Measurements from ENCODE around the gene DCAF4.
"Not testable (repeated sequence)": the region's sequence is repeated elsewhere in the genome, so short reads cannot be mapped to it uniquely, and the experiment has no call there.

DCAF4 gene

DNA sequence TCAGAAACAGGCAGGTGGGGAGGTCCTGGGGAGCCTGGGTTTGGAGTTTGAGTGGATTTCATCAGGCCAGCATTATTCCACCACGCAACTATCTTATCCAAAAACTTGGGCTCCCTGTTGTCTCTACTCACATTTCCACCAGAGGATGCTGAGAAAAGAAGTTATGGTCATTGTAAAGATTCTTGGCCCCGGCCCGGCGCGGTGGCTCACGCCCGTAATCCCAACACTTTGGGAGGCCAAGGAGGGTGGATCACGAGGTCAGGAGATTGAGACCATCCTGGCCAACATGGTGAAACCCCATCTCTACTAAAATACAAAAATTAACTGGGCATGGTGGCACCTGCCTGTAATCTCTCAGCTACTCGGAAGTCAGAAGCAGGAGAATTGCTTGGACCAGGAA, 30.5 kb downstream of the DCAF4 start:
- H3K4me3 Mint-ChIP-seq, H3K9me3 Mint-ChIP-seq, H3K4me1 Mint-ChIP-seq, H3K27me3 Mint-ChIP-seq, DNase-seq, H3K27ac Mint-ChIP-seq: not testable (repeated sequence)
- CTCF ChIA-PET: interaction anchor here (3.9 kb wide), 1 partner anchor 8 kb away, joined by 21 read pairs; no protein-coding TSS in a partner anchor
- peaks cover 39% of the 10 kb centered on the region for H3K36me3 Mint-ChIP-seq

DNA sequence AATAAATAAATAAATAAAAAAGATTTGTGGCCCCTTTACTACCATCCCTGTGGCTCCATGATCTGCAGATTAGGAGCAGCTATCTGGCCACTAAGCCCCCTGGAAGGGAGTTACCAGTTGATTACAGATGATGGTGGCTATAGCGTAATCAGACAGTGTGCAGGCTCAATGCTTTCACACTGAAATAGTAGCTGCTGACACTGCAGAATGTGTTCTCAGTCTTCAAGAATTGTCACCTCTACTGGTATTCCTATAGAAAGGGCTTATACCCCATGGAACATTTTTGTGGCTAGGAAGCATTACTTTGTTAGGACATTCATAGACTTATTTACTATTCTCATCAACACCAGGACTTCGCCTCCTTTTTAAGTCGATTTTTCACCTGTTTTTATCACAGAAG, 30.9 kb downstream of the DCAF4 start:
- Mint-ChIP-seq H3K36me3 (peaks cover 39% of the 10 kb centered on the region), H3K27me3 (no peaks in the 10 kb centered on the region), H3K4me3 (no peak overlapping the region), H3K27ac (peak overlapping the region; percentile 39), H3K9me3 (no peaks in the 10 kb centered on the region), H3K4me1 (no peaks in the 10 kb centered on the region)
- DNase-seq: no peak
- CTCF ChIA-PET: interaction anchor here (3.9 kb wide), 1 partner anchor 9 kb away, joined by 21 read pairs; no protein-coding TSS in a partner anchor

DNA sequence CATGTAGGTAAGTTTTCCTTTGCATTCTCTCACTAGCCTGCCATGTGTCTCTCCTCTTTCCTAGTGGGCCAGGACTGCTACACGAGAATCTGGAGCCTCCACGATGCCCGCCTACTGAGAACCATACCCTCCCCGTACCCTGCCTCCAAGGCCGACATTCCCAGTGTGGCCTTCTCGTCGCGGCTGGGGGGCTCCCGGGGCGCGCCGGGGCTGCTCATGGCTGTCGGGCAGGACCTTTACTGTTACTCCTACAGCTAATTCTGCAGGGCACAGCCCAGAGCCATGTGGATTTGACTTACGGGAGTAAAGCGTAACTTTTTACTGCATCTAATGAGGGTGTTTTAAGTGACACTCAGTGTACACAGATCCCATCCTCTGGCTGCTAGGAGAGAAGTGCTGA, 32.3 kb downstream of the DCAF4 start:
- no peaks in the 10 kb centered on the region for H3K9me3 Mint-ChIP-seq
- H3K4me3 Mint-ChIP-seq: no peak overlapping the region
- H3K4me1 Mint-ChIP-seq: peaks cover 8% of the 10 kb centered on the region
- no peaks in the 10 kb centered on the region for H3K27me3 Mint-ChIP-seq
- peaks cover 39% of the 10 kb centered on the region for H3K36me3 Mint-ChIP-seq
- DNase-seq: no peak
- no peak overlapping the region for H3K27ac Mint-ChIP-seq
- CTCF ChIA-PET: interaction anchor here (3.9 kb wide), 1 partner anchor 10 kb away, joined by 21 read pairs; no protein-coding TSS in a partner anchor

DNA sequence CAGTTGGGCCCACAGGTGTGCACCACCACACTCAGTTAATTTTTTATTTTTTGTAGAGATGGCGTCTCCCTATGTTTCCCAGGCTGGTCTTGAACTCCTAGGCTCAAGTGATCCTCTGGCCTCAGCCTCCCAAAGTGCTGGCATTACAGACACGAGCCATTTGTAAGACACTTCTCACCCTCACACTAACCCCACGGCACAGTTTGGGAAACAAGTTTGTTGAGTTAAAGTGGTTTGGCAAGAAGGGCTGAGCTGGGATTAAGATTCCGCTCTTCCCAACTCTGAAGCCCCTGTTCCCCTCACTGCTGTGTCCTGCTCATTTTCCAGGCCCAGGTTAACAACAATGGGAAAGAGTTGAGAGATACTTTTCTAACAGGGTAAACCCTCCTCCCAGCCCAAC, 34.8 kb downstream of the DCAF4 start:
- Mint-ChIP-seq H3K4me1 (peaks cover 15% of the 10 kb centered on the region), H3K36me3 (peaks cover 36% of the 10 kb centered on the region)
- H3K27ac Mint-ChIP-seq, CTCF ChIA-PET, H3K27me3 Mint-ChIP-seq, H3K9me3 Mint-ChIP-seq, DNase-seq, H3K4me3 Mint-ChIP-seq: not testable (repeated sequence)

DNA sequence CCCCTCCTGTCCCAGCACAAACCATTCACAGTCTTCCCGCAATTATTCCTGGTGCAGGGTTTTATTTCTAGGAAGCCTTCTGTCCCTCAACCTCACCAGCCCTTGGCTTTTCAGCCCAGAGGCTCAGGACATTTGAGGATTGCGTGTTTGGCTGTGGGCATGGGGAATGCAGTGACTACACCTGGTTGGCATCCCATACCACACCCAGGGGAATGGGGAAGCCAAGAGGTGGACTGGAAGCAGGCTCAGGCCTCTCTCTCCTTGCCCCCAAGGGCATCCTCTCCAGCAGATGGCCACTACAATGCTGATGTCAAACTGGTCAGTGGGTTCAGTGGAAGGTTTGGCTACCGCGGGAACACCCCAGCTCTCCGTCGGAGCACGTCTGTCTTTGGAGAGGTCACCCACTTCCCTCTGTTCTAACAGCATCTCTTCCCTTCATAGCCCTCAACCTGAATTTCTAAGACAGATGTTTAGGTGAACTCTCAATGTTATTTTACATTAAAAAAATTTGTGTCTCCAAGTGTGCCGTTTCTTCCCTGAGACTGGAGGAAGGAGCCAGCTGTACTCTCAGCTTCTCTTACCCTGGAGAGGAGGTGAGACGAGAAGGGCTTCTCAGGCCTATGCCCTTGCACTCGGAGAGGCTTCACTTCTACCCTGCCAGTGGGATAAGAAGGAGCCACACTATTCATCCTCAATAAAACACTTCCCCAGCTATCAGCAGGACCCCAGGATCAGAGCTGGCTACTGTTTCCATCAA, 35.5 kb downstream of the DCAF4 start:
- H3K4me3 Mint-ChIP-seq: no peak overlapping the region
- H3K27ac Mint-ChIP-seq: peak overlapping the region; percentile 12
- H3K27me3 Mint-ChIP-seq: no peaks in the 10 kb centered on the region
- CTCF ChIA-PET: no interaction called here
- no peak for DNase-seq
- peaks cover 30% of the 10 kb centered on the region for H3K36me3 Mint-ChIP-seq
- H3K4me1 Mint-ChIP-seq: peaks cover 15% of the 10 kb centered on the region
- H3K9me3 Mint-ChIP-seq: no peaks in the 10 kb centered on the region

DNA sequence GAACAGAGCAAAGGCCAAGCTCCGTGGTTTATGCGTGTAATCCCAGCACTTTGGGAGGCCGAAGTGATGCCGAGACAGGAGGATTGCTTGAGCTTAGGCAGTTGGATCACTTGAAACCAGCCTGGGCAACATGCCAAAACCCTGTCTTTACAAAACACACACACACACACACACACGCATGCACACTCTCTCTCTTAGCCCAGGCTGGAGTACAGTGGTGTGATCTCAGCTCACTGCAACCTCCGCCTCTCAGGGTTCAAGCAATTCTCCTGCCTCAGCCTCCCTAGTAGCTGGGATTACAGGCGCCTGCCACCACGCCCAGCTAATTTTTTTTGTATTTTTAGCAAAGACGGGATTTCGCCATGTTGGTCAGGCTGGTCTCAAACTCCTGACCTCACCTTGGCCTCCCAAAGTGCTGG, 36.1 kb downstream of the DCAF4 start:
- H3K27ac Mint-ChIP-seq, CTCF ChIA-PET, H3K27me3 Mint-ChIP-seq, H3K9me3 Mint-ChIP-seq, DNase-seq, H3K4me3 Mint-ChIP-seq: not testable (repeated sequence)
- Mint-ChIP-seq H3K4me1 (peaks cover 15% of the 10 kb centered on the region), H3K36me3 (peaks cover 32% of the 10 kb centered on the region)

DNA sequence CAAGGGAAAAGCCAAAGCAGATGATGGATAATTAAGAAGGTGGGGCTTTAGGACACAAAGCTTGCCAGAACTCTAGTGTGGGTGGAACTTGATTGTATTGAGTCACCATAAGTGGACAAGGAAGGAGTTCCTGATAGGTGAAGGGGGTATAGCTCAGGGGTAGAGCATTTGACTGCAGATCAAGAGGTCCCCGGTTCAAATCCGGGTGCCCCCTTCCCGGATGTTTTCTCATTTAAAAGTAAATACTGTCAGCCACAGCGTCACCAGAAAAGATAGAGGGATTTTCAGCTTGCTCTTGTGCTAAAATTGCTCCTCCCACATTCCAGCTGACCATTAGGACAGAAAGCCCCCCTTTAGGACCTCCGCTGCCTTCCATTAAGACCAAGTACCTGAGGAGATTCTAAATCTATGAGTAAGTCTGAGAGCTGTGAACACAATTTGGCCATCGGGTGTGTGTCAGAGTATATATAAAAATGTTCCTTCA, 36.6 kb downstream of the DCAF4 start:
- DNase-seq: no peak
- Mint-ChIP-seq H3K27me3 (no peaks in the 10 kb centered on the region), H3K4me3 (no peak overlapping the region), H3K36me3 (peaks cover 32% of the 10 kb centered on the region), H3K9me3 (no peaks in the 10 kb centered on the region), H3K27ac (peak overlapping the region; percentile 19), H3K4me1 (peaks cover 15% of the 10 kb centered on the region)
- CTCF ChIA-PET: no interaction called here

DNA sequence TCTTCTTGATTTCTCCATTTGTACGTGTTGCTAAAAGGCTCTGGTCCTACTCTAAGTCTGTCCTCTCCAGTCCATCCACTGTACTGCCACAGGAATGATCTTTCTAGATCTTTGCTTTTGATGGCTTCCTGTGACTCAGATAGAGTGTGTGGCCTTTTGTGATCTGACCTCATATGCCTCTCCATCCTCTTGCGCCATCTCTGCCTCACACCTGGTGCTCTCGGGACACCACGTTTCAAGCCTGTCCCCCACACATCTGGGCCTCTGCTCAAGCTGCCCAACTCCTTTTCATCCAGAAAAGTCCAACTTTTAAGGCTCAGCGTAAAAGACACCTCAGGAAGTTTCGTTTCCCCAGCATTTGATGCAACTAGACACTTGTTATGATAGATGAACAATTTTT, 39.0 kb downstream of the DCAF4 start:
- CTCF ChIA-PET: no interaction called here
- no peak for DNase-seq

DNA sequence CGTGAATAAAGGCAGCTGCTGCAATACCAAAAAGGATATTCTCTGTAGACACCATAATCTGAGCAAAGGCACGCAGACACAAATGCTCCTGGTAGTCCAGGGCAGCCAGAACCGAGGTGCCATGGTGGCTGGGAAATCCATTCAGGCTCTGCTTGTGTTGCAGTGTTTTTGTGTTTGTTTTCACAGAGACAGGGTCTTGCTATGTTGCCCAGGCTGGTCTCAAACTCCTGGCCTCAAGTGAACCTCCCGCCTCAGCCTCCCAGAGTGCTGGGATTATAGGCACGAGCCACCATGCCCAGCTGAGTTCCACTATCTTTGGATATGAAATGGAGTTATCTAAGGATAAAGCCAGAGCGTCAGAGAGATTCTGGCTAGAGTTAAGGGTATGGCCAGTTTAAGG, 39.8 kb downstream of the DCAF4 start:
- peaks cover 15% of the 10 kb centered on the region for H3K4me1 Mint-ChIP-seq

More for the DNA sequence above, 39.0 kb downstream of the DCAF4 start:
- Mint-ChIP-seq H3K9me3 (no peaks in the 10 kb centered on the region), H3K27ac (no peak overlapping the region), H3K4me3 (no peak overlapping the region), H3K27me3 (no peaks in the 10 kb centered on the region), H3K36me3 (peaks cover 32% of the 10 kb centered on the region), H3K4me1 (peaks cover 15% of the 10 kb centered on the region)

DNA sequence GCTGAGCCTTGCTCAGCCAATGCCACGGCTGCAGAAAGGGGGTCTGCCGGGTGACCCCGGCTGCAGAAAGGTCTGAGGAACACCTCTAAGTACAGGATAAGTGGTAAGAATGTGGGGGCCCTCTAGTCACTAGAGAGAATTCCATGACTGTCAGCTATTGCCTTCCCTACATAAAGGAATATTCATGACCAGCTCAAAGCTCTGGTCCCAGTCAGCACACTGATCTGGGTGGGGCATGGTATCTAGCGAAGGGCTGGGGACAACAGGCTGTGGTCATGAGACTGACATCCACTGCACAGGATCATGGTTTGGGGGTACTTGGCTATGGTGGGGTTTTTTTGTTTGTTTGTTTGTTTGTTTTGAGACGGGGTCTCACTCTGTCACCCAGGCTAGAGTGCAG, 42.1 kb downstream of the DCAF4 start:
- CTCF ChIA-PET: no interaction called here
- H3K27me3 Mint-ChIP-seq: no peaks in the 10 kb centered on the region
- no peak overlapping the region for H3K27ac Mint-ChIP-seq
- no peak for DNase-seq
- H3K4me3 Mint-ChIP-seq: no peak overlapping the region
- H3K36me3 Mint-ChIP-seq: peaks cover 23% of the 10 kb centered on the region
- H3K9me3 Mint-ChIP-seq: no peaks in the 10 kb centered on the region
- peaks cover 9% of the 10 kb centered on the region for H3K4me1 Mint-ChIP-seq

More for the DNA sequence above, 39.8 kb downstream of the DCAF4 start:
- H3K9me3 Mint-ChIP-seq: no peaks in the 10 kb centered on the region
- no peaks in the 10 kb centered on the region for H3K27me3 Mint-ChIP-seq
- H3K4me3 Mint-ChIP-seq: no peak overlapping the region
- CTCF ChIA-PET: no interaction called here
- no peak for DNase-seq
- peaks cover 27% of the 10 kb centered on the region for H3K36me3 Mint-ChIP-seq
- H3K27ac Mint-ChIP-seq: no peak overlapping the region

DNA sequence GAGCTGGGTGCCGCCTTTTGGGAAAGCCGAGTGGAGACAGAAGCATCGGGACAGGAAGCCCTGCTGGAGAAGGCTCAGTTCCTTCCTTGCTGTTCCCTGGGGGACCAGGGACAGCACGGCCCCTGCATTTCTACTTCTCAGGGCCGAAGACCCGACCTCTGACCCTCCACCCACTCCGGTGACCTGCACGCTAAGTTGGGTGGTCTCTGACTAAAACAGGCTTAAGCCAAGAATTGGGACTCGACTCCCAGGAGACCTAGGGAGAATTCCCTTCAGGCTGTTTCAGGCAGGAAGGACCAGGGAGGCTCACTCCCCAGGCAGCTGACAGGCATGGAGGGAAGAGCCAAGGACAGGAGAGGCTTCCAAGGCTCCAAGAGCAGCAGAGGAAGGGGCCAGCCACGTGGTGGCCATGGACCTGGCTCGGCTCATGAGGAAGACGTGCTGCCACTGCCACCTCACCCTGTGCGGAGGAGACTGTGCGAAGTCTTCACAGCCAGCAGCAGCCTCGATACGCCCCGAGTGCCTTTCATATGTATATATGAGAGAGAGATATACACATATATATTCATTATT, 43.9 kb downstream of the DCAF4 start:
- CTCF ChIA-PET: interaction anchor here (1.0 kb wide), 1 partner anchor 22 kb away, joined by 4 read pairs; no protein-coding TSS in a partner anchor
- Mint-ChIP-seq H3K27me3 (no peaks in the 10 kb centered on the region), H3K27ac (no peak overlapping the region)

DNA sequence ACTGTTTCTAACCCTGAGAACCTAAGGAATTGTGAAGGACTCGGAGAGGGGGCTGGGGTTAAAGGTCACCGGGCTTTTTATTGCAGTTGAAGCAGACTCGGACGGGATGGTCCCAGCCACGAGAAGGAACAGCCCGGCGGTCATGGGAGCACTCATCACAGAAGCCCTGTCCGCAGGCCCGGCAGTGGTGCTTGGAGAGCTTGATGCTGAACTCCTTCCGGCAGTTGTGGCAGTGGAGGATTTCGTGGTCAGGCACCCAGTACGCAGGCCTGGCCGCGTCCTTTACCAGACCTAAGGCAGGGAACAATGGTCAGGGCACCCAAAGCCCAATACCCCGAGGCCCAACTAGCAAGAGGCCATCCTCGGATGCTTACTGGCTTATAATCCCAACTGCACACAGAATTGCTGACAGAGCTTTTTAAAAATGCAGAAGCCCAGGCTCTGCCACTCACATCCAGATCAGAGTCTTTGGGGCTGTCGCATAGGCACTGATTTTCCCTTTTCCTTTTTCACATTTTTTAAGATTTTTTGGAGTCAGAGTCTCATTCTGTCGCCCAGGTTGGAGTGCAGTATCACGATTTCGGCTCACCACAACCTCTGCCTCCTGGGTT, 44.7 kb downstream of the DCAF4 start:
- H3K27ac Mint-ChIP-seq: no peak overlapping the region
- no peaks in the 10 kb centered on the region for H3K9me3 Mint-ChIP-seq
- CTCF ChIA-PET: no interaction called here
- H3K36me3 Mint-ChIP-seq: peaks cover 36% of the 10 kb centered on the region
- H3K4me1 Mint-ChIP-seq: no peaks in the 10 kb centered on the region
- no peaks in the 10 kb centered on the region for H3K27me3 Mint-ChIP-seq
- DNase-seq: no peak
- no peak overlapping the region for H3K4me3 Mint-ChIP-seq

More for the DNA sequence above, 43.9 kb downstream of the DCAF4 start:
- DNase-seq: no peak
- H3K4me1 Mint-ChIP-seq: peaks cover under 1% of the 10 kb centered on the region
- no peaks in the 10 kb centered on the region for H3K9me3 Mint-ChIP-seq
- no peak overlapping the region for H3K4me3 Mint-ChIP-seq
- peaks cover 30% of the 10 kb centered on the region for H3K36me3 Mint-ChIP-seq

DNA sequence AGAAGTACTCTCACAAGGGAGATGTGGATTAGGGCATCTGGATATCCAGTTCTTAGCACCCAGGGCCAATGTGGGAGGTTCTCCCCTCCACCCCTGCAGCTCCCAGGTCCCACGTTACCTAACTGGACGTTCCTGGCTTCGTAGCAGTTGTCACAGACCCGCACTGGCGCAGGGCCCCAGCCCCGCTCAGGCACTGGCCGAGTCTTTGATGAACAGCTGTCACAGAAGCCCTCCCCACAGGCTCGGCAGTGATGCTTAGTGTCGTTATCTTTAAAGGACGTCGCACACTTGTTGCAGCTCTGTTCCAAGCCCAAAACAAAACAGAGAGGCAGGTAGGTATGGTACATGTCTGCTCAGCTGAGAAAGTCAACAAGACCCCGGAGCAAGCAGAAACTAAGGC, 48.4 kb downstream of the DCAF4 start:
- no peaks in the 10 kb centered on the region for H3K4me1 Mint-ChIP-seq
- no peaks in the 10 kb centered on the region for H3K27me3 Mint-ChIP-seq
- CTCF ChIA-PET: interaction anchor here (0.7 kb wide), 1 partner anchor 269 kb away, joined by 3 read pairs; no protein-coding TSS in a partner anchor

DNA sequence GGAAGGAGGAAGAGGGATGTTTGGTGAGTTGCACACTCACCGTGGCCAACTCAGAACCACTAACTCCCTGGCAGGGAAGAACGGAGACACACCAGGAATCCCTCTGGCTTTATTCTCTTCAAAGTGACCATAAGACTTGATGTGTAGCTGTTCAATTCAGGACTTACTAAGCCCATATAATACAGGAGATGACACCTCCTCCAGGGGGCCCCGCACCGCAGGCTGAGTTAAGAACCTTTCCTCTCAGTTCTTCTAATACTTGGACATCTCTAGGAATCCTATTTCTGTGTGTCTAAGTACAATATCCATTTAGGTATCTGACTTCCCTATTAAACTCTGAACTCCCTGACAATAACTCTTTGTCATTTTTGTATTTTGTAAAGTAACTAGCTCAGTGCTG, 49.5 kb downstream of the DCAF4 start:
- no peak overlapping the region for H3K4me3 Mint-ChIP-seq
- no peaks in the 10 kb centered on the region for H3K4me1 Mint-ChIP-seq
- H3K36me3 Mint-ChIP-seq: peaks cover 38% of the 10 kb centered on the region
- no peaks in the 10 kb centered on the region for H3K27me3 Mint-ChIP-seq
- no peak for DNase-seq
- CTCF ChIA-PET: no interaction called here
- no peaks in the 10 kb centered on the region for H3K9me3 Mint-ChIP-seq
- H3K27ac Mint-ChIP-seq: no peak overlapping the region

More for the DNA sequence above, 48.4 kb downstream of the DCAF4 start:
- no peak overlapping the region for H3K4me3 Mint-ChIP-seq
- H3K36me3 Mint-ChIP-seq: peaks cover 37% of the 10 kb centered on the region
- no peak for DNase-seq
- H3K27ac Mint-ChIP-seq: no peak overlapping the region
- no peaks in the 10 kb centered on the region for H3K9me3 Mint-ChIP-seq
